ENCODE results near the gene CDH4.
"Not testable (repeated sequence)": the region's sequence is repeated elsewhere in the genome, so short reads cannot be mapped to it uniquely, and the experiment has no call there.

The CDH4 gene

DNA sequence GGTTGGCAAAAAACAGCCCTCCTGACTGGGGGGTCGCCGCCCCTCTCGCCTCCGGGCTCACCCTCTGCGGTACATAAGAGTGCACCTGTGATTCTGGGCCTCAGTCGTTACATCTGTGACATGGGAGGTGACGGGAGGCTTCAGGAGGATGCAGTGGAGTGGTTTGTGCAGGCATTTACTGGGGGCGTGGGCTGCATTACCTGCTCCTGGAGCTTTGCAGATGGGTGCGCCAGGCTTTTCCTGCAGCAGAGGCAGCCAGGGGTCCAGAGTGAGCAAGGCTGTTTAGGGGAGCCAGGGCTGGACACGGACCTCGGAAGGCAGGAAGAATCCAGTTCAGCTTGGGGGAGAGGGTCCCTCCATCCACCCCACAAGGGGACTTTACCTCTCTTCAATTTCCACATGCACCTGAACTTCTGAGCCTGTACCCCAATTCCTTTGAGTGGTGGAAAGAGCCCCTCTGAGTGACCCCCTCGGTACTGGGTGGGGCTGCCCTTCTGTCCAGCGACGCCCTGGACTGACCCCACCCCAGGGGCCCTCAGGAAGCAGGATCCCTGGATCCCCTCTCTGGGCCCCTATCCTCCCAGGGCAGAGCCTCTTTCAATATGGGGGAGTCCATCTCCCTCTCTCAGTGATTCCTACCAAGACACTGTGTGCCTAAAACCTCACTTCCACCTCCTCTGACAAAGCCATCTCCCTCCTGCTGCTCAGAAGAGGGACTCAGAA lies 679.6 kb downstream of the CDH4 start:
- no peak for DNase-seq

DNA sequence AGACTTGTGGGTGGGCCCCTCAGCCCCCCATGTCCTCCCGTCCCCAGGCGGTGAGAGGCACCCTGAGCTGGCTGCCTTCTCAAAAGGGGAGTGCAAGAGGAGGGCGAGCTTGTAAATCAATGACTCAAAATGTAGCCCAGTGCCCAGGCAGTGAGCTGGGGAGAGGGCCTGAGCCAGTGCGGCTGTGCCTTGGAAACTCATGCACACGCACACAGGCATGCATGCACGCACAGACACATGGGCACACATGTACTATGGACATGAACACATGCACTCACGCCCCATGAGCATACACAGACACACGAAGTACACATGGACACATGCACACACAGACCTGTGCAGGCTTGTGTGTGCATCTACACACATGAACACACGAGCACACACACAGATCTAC lies 680.1 kb downstream of the CDH4 start:
- no peak for DNase-seq

DNA sequence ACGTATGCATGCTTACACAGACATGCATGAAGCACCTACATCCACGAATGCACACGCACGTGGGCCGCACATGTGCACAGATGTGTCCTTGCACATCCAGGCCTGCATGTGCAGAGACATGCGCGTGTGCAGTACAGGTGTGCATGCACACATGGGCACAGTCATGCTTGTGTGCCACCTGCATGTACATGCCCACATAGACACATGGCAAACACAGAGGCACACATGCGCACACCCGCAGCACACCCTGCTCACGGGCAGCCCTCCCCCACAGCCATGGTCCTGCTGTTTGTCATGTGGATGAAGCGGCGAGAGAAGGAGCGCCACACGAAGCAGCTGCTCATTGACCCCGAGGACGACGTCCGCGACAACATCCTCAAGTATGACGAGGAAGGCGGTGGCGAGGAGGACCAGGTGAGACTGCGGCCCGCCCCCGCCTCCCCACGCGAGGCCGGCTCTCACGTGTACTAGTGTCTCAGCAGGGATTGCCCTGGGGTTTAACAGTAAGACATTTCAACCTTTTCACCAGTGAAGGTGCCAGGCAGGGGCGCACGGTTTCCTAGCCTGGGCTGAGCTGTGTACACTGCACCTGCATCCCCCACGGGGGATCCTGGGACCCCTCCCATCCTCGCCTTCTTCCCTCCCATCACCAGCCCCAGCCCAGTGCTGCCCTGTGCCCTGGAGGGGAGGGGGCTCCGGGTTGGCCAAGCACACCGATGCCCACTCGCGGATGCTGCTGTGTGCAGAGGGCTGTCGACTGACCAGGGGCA lies 680.8 kb downstream of the CDH4 start:
- no peak for DNase-seq

- DNase-seq = no peak
Measured at GRCh38 chr20:61933481-61933950, 681.5 kb downstream of the CDH4 start.

GRCh38 chr20:61933951-61934715 lies 682.1 kb downstream of the CDH4 start:
- no peak for DNase-seq

DNA sequence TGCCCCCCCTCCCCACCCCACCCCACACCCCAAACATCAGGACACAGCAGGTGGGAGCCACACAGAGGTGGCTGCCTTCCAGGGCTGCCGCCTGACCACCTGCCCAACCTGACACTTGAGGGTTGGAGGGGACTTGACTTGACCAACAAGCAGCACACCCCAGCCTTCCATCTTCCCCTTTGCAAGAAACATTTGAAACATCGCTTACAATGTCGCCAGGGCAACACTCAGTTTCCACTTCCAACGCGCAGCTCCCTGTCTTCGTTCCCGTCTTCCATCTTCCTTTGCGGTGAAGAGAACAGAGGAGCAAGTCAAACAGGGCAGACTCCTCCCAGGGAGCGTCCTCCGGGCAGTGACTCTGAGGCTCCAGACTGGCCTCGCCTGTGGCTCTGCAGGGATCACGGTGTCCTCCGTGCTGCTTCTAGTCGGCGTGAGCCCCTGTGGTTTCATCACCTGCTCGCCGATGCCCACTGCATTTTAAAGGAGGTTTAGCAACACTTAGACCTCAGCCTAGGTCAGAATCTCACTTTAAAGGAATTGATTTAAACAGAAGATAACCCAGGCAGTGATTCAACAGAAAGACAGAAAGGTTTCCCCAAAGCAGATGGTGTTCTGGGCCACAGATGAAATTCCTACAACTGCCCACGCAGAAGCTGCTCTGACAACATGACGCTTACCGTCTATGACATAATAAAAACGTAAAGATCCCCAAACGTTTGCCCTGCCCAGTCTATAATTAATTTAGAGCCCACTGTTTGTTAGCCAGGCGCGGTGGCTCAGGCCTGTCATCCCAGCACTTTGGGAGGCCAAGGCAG lies 682.9 kb downstream of the CDH4 start:
- no peak for DNase-seq

DNA sequence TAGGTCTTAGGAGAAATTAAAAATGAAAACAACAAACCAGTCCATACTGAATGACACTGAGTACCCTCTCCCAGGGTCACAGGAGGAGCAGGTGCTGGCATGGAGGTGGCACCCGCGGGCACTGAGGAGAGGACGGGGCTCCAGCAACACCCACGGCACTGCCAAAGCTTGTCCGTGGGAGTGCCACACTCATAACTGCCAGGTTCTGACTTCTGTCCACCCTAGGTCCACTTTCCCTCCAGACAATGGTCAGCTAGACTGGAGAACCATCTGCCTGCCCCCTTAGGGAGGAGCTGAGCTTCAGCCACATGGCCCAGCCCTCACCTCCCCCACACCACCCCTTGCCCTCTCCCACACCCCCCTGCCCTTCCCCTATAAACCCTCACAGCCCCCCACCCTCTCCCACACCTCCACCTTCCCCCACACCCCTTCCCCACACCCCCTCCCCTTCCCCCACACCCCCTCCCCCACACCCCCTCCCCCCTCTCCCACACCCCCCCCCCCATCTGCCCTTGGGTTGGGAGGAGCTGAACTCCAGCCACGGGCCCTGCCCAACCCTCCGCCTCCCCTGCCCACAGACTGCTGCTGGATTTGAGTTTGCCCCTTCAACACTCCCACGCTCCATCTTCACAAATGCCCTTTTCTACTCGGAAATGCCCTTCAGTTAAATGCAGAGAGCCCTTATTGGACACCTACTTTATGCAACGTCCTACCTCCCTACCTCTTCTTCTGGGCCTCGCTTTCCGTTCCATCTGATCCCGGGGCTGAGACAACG lies 684.1 kb downstream of the CDH4 start:
- no peak for DNase-seq

DNA sequence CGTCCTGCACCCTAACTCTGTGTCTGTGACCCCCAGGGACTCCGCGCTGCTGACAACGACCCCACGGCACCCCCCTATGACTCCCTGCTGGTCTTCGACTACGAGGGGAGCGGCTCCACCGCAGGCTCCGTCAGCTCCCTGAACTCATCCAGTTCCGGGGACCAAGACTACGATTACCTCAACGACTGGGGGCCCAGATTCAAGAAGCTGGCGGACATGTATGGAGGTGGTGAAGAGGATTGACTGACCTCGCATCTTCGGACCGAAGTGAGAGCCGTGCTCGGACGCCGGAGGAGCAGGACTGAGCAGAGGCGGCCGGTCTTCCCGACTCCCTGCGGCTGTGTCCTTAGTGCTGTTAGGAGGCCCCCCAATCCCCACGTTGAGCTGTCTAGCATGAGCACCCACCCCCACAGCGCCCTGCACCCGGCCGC lies 684.7 kb downstream of the CDH4 start:
- no peak for DNase-seq

DNA sequence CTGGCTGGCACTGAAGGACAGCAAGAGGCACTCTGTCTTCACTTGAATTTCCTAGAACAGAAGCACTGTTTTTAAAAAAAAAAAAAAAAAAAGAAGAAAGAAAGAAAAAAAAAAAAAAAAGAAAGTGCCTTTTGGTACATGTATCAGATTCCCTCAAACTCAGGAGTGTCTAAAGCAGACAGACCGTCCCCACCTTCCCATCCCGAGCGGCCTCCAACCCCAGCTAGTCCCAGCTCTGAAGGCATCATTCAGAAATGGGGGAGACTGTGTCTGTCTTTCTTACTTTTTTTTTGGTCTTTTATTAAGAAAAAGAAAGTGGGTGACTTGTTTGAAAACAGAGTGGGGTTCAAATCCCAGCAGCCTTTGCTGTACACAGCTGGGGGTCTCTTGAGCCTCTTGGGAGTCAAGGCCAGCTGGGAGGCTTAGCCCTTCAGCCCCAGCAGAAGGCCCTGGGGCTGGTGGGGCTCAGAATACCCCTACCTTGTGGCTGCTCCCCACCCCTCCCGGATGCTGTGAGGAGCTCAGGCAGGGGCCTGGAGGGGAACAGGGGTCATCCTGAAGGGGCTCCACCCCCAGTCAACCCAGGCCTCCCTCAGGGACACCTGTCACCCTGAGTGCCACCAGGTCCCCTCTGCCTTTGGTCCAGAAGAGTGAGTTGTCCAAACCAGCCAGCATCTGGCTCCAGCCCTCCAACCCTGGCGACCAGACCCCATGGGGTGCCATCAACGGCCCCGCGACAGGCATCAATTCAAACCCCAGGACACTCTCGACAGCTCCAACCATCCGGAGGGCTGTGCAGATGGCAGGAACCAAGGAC lies 685.3 kb downstream of the CDH4 start:
- DNase-seq = no peak

DNA sequence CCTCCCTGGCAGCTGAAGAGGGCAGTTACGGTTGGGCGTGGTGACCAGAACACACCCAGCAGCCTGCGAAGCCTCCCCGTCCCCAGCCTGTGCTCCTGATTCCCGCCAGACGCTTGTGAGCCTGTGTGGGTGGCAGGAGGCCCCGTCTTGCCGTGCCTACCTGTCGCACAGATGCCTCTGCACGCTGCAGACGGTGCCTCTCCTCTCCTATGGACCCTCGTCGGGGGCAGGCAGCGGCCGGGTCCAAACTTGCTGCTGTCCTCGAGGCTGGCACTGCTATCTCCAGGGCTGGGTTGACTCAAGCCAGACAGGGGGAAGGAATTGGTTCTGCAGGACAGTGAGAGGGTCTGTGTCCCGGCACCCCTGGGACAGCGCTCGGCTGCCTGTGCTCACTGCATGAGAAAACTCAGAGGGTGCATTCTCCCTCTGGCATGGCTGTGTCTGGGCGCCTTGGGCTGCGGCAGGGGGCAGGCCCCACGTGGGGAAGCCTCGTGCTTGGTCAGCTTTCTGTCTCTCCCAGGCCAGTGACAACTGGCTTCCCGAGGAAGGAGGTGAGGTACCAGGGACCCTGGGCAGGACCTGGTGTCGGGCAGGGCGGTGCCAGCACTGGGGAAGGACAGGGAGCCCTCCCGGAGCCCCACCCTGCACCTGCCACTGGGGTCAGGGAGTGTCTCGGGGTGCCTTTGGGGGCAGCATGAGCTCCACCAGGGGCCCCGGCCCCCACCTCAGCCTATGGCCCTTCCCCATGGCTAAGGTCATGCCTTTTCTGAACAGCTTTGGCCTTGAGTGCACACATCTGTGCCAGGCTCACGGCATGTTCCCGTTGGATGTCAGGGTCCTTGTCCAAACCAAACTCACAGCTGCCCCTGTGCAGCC lies 686.1 kb downstream of the CDH4 start:
- no peak for DNase-seq

DNA sequence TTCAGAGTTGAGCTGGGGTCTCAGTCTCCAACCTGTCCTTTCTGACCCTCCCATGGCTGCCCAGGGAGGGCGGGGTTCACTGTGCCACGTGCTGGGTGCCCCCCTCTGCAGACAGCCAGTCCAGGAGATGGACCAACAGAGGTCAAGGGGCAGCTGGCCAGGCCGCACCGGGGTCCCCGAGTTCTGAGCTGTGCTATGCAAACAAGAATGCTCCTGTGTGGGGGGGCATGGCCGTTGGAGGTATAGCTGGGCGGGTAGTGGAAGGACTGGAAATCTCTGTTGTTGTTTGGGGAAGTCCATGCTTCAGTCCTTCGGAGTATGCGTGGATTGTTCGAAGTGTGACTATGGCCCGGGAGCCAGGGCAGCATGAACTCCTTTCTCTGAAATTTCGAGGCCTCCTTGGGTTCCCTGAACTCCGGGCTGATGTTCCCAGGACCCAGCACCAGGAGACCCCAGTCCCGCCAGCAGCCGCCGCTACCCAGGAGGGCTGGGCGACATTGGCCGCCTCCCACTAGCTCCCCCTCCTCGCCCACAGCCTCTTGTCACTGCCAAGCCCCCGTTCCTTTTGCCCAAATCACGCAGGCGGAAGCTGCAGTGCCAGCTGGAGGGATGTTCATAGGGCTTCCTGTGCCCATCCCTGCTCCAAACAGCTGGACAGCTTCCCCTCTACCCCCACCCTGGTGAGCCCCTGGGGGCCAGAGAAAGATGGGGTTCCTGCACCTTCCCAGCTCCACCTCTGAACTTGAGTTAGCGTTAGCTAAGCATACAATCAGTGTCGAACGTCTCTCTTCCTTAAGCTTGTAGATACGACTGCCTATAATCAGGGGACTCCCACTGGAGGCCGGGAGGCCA lies 687.0 kb downstream of the CDH4 start:
- DNase-seq = no peak

DNA sequence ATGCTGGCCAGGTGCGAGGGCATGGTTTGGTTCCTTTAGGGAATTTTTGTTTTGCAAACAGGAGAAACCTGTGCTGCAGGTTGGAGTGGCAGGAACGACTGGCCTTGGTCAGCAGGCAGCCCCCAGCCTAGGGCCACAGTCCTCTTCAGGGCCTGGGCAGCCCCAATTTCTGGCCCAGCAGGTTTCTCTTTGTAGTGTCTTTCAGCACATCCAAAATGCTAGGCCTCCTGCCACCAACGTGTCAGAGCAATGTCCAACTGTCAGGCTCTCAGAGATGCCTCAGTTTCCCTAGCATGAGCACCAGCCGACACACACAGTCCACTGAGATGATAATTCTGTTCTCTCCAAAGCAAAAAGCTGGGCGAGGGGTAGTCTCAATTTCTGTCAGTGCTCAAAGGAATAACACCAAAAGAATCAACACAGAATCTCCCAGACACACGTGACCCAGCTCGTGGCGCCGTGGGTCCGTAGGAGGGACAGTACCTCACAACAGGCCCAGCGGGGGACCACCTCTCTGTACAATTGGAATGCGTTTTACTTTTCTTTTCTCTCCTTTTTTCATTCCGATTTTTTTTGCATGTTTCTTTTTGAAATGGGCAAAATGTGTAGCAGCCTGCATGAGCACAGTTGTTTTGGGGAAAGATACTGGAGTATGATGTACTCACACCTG lies 687.8 kb downstream of the CDH4 start:
- DNase-seq = no peak

DNA sequence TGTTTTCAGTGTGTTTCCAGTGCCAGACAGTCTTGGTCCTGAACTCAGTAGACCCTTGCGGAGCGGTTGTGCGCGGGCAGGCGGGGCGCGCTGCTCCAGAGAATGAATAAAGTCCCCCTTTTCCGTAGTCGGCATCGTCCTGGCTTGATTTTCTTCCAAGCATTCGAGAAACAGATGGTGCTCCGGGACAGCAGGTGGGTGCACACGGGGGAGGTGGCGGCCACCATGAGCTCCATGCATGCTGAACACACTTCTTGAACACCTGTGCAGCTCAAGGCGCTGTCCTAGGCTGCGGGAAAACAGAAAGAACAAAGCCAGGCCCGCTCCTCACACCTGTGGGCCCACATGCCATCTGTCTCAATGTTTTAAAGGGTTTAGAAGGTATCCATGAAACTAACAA lies 688.4 kb downstream of the CDH4 start:
- DNase-seq = no peak

DNA sequence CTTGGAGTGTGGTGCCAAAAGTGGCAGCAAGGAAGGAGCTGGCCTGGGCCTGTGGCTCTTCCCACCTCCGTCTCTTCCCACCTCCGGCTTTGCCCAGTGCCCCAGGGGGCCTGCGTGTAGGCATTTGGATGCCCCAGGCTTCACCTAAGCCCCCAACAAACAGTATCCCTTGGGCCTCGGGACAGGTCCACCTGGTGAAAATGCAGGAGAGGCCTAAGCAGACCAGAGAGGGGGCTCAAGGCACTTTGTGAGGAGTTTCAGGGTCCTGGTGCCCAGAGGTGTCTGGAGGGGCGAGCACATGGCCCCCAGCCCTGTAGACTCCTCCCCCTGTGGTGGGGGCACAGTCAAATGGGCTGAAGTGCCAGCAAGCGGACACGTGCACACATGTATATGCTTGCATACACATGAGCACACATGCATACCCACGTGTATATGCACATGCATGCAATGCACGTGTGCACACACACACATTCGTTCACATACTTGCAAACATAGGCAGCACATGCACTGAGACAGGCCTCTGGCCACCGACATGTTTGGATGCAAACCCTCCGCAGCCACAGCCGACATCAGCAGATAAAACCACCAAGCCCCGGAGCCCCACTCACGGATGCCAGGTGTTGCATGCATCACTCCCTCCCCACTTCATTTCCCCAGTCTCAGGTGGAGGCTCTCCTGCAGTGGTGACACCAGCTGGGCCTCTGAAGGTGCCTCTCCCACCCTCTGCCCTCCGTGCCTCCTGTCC lies 689.1 kb downstream of the CDH4 start:
- no peak for DNase-seq

DNA sequence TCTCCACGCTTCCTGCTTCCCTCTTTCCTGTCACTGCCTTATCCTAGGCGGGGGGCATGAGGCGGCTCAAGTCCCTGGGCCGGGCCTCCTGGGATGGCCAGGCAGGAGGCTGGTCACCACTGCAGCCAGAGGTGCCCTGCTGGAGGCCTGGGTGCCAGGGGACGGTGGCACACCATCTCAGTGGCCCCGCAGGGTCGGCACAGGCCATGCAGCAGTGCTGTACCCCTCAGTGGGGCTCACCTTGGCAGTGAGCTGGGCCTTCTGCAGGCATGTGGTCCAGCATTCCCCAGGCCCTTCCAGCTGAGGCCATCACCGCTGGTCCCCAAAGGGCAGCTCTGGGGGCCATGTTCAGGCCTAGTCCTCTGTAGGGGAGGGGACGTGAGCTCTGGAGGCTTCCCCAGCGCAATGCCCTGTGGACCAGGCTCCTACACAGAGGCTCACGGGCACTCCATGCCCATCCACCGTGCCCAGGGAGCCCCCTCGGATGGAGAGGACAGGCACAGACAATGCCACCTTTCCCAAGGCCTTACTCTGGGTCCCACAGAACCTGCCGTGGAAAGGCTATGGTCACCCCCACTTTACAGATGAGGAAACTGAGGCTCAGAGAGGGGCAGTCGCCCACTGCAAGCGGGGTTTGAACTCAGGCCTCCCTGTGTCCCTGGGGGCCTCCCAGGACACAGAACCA lies 689.8 kb downstream of the CDH4 start:
- no peak for DNase-seq

GRCh38 chr20:61942526-61942925 lies 690.5 kb downstream of the CDH4 start:
- no peak for DNase-seq

GRCh38 chr20:61944967-61945366 lies 692.9 kb downstream of the CDH4 start:
- not testable (repeated sequence) for DNase-seq
